Islet precursor cell (in vitro differentiated cells): ENCODE measurements around the gene MYH11.
"Not testable (repeated sequence)": the region's sequence is repeated elsewhere in the genome, so short reads cannot be mapped to it uniquely, and the experiment has no call there.

Experiments
- DNase-seq: peaks from one replicate; pipeline ENCODE4 v3.0.0-alpha.2; 2018

Gene MYH11

DNA sequence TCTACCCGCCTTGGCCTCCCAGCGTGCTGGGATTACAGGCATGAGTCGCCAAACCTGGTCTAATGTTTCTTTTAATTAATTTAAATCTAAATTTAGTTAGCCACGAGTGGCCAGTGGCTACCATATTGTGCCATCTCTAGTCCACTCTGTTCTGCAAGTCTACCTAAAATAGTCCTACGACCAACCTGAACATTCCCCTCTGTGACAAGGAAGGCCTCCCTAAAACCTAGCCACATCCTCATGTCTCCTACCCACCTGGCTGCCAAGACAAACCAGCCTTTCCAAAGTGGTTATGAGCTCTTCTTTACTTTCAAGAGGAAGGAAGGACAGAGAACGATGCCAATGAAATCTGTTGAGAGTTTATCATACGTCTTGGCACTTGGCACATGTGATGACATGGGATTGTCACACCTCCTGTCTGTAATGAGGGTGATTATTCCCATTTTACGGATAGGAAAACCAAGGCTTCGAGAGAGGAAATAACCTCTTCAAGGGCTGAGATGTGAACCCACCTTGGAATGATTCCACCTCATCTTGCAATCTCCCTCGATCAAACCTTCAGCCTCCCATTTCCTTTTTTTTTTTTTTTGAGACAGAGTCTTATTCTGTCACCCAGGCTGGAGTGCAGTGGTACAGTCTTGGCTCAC is 19.7 kb downstream of the MYH11 start:
- DNase-seq: no peak

DNA sequence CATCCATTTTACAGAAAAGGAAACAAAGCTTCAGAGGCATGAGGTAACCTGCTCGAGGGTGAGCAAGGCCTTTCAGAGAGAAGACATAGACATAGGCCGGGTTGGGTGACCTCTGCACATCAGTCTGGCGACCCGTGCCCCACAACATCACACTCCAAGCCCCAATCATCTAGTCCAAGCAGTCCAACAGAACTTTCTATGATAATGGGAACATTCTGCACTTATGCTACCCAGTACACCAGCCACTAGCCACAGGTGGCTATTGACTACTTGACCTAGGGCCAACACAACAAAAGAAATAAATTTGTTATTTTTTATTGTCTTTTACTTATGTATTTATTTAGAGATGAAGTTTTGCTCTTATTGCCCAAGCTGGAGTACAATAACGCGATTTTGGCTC is 20.8 kb downstream of the MYH11 start:
- DNase-seq: no peak

- no peak for DNase-seq
Observed at GRCh38 chr16:15835136-15835878, 21.5 kb downstream of the MYH11 start.

DNA sequence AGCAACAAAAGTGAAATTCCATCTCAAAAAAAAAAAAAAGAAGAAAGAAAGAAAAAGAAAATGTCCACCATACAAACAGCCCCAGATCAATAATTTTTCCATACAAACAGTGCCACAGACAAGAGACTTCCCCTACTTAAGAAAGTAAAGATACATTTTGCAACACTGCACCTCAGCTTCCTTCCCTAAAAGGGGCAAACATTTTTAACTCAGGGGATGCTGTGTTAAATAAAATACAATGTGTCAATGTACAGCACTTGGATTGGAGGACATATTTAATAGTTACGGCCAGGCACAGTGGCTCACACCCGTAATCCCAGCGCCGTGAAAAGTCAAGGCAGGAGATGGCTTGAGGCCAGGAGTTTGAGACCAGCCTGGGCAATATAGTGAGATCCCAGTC is 22.3 kb downstream of the MYH11 start:
- no peak for DNase-seq

- DNase-seq: no peak
Observed at GRCh38 chr16:15833541-15833940, 23.3 kb downstream of the MYH11 start.

GRCh38 chr16:15832241-15832640 is 24.6 kb downstream of the MYH11 start:
- no peak for DNase-seq

- no peak for DNase-seq
Observed at GRCh38 chr16:15830832-15831451, 25.9 kb downstream of the MYH11 start.

- no peak for DNase-seq
Observed at GRCh38 chr16:15829460-15829859, 27.4 kb downstream of the MYH11 start.

DNA sequence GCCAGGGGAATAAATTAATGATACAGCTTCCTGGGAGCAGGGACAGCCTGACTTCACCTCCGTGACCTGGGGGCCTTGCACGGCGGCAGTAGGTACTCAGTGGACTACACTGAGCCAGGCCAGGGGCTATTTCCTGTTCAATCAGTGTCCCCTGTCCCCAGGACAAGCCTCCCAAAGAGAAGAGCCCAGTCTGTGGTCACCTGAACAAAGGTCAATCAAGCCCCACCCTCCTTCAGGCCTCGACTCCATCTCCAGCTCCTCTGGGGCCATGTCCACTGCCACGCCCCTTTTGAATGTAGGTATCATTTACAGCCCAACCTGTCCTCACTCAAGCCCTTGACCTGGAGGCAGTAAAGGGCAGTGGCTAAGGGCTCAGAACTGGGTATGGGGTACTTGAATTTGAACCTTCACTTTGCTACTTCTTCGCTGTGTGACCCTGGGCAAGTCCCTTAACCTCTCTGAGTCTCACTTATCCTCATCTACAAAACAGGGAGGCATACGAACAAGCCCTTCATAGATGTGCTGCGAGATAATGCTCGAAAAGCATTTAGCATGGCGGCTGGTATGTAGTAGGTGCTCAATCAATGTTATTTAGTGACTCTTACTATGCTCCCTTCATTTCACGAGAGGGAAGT is 29.0 kb downstream of the MYH11 start:
- no peak for DNase-seq

- DNase-seq: no peak
Observed at GRCh38 chr16:15827299-15827698, 29.5 kb downstream of the MYH11 start.

GRCh38 chr16:15825750-15826305 is 31.0 kb downstream of the MYH11 start:
- DNase-seq: no peak

DNA sequence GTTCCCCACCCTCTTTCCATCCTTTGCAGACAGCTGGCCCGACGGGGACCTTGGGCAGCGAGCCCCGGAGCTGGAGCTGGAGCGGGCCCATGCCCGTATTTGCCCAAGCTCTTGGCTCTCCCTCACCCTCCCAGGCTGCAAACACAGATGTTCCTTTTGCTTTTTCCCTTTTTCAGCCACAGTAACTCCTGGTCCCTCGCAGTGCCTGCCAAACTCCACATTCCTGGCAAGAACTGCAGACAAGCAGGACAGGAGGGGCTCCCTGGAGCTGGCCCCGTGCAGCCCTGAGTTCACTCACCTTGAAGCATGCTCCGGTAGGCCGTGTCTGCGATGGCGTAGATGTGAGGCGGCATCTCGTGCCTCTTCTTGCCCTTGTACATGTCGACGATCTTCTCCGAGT is 33.9 kb downstream of the MYH11 start:
- no peak for DNase-seq

DNA sequence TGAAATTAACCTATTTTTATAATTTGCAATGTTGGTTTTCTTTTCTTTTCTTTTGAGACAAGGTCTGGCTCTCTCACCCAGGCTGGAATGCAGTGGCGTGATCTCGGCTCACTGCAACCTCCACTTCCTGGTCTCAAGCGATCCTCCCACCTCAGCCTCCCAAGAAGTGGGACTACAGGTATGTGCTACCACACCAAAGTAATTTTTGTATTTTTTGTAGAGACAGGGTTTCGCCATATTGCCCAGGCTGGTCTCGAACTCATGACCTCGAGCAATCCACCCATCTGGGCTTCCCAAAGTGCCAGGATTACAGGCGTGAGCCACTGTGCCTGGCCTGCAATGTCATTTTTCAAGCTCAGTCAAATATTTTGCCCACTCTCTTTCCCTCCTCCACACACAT is 36.0 kb downstream of the MYH11 start:
- no peak for DNase-seq

- no peak for DNase-seq
Observed at GRCh38 chr16:15819046-15819445, 37.8 kb downstream of the MYH11 start.

GRCh38 chr16:15817446-15817845 is 39.4 kb downstream of the MYH11 start:
- DNase-seq: no peak

GRCh38 chr16:15816228-15816627 is 40.6 kb downstream of the MYH11 start:
- no peak for DNase-seq

DNA sequence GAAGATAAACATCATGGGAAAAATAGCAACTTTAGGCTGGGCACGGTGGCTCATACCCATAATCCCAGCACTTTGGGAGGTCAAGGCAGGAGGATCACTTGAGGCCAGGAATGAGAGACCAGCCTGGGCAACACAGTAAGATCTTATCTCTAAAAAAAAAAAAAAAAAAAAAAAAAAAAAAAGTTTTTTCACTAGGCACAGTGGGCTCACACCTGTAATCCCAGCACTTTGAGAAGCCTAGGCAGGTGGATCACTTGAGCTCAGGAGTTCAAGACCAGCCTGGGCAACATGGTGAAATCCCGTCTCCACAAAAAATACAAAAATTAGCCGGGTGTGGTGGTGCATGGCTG is 44.5 kb downstream of the MYH11 start:
- not testable (repeated sequence) for DNase-seq

DNA sequence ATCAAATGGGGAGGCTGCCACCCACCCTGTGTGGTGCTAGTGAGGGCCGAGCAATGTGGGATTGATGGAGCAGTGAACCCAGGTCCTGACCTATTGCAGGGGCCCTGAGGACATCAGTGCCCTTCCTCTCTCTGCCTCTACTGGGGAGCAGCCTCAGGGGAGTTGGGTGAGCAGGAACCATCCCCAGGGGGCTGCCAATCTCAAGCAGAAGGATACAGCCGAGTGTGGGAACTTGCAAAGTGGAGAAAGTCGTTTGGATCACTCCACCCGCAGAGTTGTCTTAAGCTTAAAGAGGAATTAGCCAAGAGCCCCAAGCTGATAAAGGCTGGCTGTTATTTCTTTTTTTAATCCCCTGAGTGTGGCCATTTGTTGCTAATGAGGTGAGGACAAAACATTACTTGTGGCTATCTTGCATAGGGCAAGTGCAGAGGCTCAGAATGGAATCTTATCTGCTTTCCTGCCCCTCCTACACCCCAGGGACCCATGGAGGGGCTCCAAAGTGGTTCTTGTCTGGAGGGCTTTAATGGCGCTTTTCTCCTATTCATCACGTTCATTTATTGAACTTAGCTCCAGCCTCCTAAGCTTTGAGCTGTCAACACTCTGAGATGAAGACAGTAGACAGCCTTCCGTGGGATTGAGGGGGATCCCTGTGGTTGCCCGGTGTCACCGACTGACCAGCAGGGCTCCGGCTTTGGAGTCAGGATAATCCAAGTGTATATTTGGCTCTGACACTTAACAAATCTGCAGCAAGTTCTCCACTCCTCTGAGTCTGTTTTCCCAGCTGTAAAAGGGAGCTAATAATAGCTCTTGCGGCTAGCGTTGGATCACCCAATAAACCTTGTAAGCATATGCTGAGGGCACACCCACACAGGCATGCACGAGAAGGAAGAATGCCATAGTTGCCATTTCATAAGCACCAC is 45.1 kb downstream of the MYH11 start:
- DNase-seq: no peak

GRCh38 chr16:15810949-15811348 is 45.9 kb downstream of the MYH11 start:
- no peak for DNase-seq

DNA sequence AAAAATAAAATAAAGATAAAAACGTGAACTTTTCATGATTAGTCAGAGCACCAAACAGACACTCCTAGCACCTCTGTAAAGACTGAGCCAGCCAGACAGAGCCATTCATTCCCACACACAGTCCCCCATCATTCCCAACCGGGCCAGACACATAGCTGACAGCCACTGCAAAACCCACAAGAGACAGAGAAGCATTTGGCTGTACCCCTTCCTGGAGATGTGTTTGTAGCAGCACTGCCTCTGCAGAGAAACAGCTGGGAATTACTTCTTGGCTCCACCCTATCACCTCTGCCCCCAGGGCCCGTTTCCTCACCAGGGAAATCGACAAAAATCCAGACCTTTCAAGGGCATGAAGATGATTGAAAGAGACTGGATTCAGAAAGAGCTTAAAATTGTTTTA is 46.4 kb downstream of the MYH11 start:
- no peak for DNase-seq

GRCh38 chr16:15809297-15809696 is 47.5 kb downstream of the MYH11 start:
- DNase-seq: not testable (repeated sequence)

GRCh38 chr16:15808071-15808470 is 48.8 kb downstream of the MYH11 start:
- no peak for DNase-seq
